CD4-positive, alpha-beta memory T cell (primary cell): ENCODE measurements around the gene CREBBP. TPM values are rescaled to one million over a fixed set of nuclear protein-coding genes. Genes with fewer than 3 reads are reported as not detected.
A peak's percentile ranks its signal among the peaks of the same experiment; 100 is the strongest.
"Not testable (repeated sequence)": the region's sequence is repeated elsewhere in the genome, so short reads cannot be mapped to it uniquely, and the experiment has no call there.

Experiments used
- CTCF ChIA-PET: fragments of 350-600 bp; sonication (Branson Sonifier 250); formaldehyde crosslinking; loops from one replicate; lab custom pipeline; 2021; ENCODE audit warnings: inconsistent platforms; ENCODE audit not compliant: partially characterized antibody; lab: Charles Lee
- POLR2A ChIA-PET: fragments of 350-600 bp; sonication (Branson Sonifier 250); formaldehyde crosslinking; loops from one replicate; lab custom pipeline; 2021; ENCODE audit not compliant: partially characterized antibody; lab: Charles Lee
- DNase-seq, 5 donors: peaks; one replicate each; pipeline versions ENCODE4 v3.0.0 to v3.0.0-alpha.2; 2020 to 2022; ENCODE audit warnings: mixed read lengths in 1 of 5
- H3K27ac ChIP-seq: one replicate; pipeline ENCODE4 v1.7.0; 2013; ENCODE audit warnings: low read depth, low read length
- H3K27me3 ChIP-seq: 2 replicates; pipeline ENCODE4 v1.7.0; 2013; ENCODE audit warnings: mild to moderate bottlenecking, low read length, moderate library complexity; ENCODE audit not compliant: insufficient read depth
- H3K36me3 ChIP-seq: 2 replicates; pipeline ENCODE4 v1.7.0; 2013; ENCODE audit warnings: mild to moderate bottlenecking, low read length, moderate library complexity; ENCODE audit not compliant: insufficient read depth
- H3K4me1 ChIP-seq: 2 replicates; pipeline ENCODE4 v1.7.0; 2013; ENCODE audit warnings: mild to moderate bottlenecking, low read length, moderate library complexity; ENCODE audit not compliant: insufficient read depth
- H3K4me3 ChIP-seq, 2 donors: one replicate each; pipeline ENCODE4 v1.7.0; 2013; ENCODE audit warnings: low read length in 2 of 2, mild to moderate bottlenecking in 1 of 2
- H3K9me3 ChIP-seq, 2 donors: one replicate each; pipeline ENCODE4 v1.7.0; 2013; ENCODE audit warnings: low read length in 2 of 2, control low read depth in 1 of 2; ENCODE audit not compliant: control insufficient read depth in 1 of 2
- H3K27ac Mint-ChIP-seq, 7 donors: one replicate each; pipeline ENCODE4 v1.8.0; 2020 to 2021; ENCODE audit warnings: mixed read lengths in 7 of 7, mild to moderate bottlenecking in 6 of 7, inconsistent platforms in 3 of 7, moderate library complexity in 3 of 7
- H3K27me3 Mint-ChIP-seq, 2 donors: one replicate each; pipeline ENCODE4 v1.8.0; 2020 to 2021; ENCODE audit warnings: mixed read lengths in 2 of 2
- H3K36me3 Mint-ChIP-seq, 2 donors: one replicate each; pipeline ENCODE4 v1.8.0; 2020 to 2021; ENCODE audit warnings: mixed read lengths in 2 of 2, inconsistent platforms in 1 of 2, mild to moderate bottlenecking in 1 of 2
- H3K4me1 Mint-ChIP-seq, 4 donors: one replicate each; pipeline ENCODE4 v1.8.0; 2020 to 2021; ENCODE audit warnings: mixed read lengths in 4 of 4, mild to moderate bottlenecking in 1 of 4
- H3K4me3 Mint-ChIP-seq, 8 donors: one replicate each; pipeline ENCODE4 v1.8.0; 2020 to 2021; ENCODE audit warnings: mixed read lengths in 8 of 8, mild to moderate bottlenecking in 7 of 8, moderate library complexity in 6 of 8, inconsistent platforms in 3 of 8
- H3K9me3 Mint-ChIP-seq, 8 donors: one replicate each; pipeline ENCODE4 v1.8.0; 2020 to 2021; ENCODE audit warnings: mixed read lengths in 8 of 8, mild to moderate bottlenecking in 5 of 8, inconsistent platforms in 3 of 8, moderate library complexity in 1 of 8
- intact Hi-C: fragments of 100-400 bp; cut with micrococcal nuclease; formaldehyde crosslinking; loops from one replicate; pipeline ENCODE4 v1.15.1; 2023
- polyA plus RNA-seq, 2 donors: library from polyadenylated mRNA; unstranded; fragments of 300-500 nt; fragmentation: Illumina TruSeq; gene quantifications; one replicate each; pipeline ENCODE4 v1.2.3, GENCODE V29; 2021
- total RNA-seq, 2 experiments: library from RNA; stranded (reverse); gene quantifications; one replicate each; pipeline ENCODE4 v1.2.3, GENCODE V29; 2021

Gene CREBBP
- total and polyA plus RNA-seq, 4 experiments from 2014 or later, result 0.60 to 133 (median 68.3) TPM

GRCh38 chr16:3912897-3913296 lies 32.4 kb upstream of the CREBBP start:
- CTCF ChIA-PET, result no interaction called here
- Mint-ChIP-seq H3K36me3 (no peaks in the 10 kb centered on the region), H3K4me1 (peaks cover 0 to 1% (median 0%) of the 10 kb centered on the region in 4 donors), H3K27me3 (no peaks in the 10 kb centered on the region), H3K4me3 (no peak overlapping the region), H3K9me3 (peaks cover 0 to 4% (median 0%) of the 10 kb centered on the region in 8 donors), H3K27ac (no peak overlapping the region)
- H3K27ac ChIP-seq, result no peak overlapping the region
- no peaks in the 10 kb centered on the region for H3K4me1 ChIP-seq
- no peak for DNase-seq
- no peaks in the 10 kb centered on the region for H3K27me3 ChIP-seq
- POLR2A ChIA-PET, result no interaction called here
- no peaks in the 10 kb centered on the region for H3K9me3 ChIP-seq
- H3K4me3 ChIP-seq, result no peak overlapping the region
- intact Hi-C loops, result no loop called here
- H3K36me3 ChIP-seq, result no peaks in the 10 kb centered on the region

- peaks cover 0 to 1% (median 0%) of the 10 kb centered on the region in 4 donors for H3K4me1 Mint-ChIP-seq
- no peak for DNase-seq
- intact Hi-C loops, result no loop called here
- peaks cover 0 to 4% (median 0%) of the 10 kb centered on the region in 8 donors for H3K9me3 Mint-ChIP-seq
- H3K4me3 Mint-ChIP-seq, result no peak overlapping the region
- CTCF ChIA-PET, result no interaction called here
- H3K4me3 ChIP-seq, result no peak overlapping the region
- H3K27ac Mint-ChIP-seq, result no peak overlapping the region
- H3K27me3 Mint-ChIP-seq, result no peaks in the 10 kb centered on the region
- H3K4me1 ChIP-seq, result no peaks in the 10 kb centered on the region
- H3K27me3 ChIP-seq, result no peaks in the 10 kb centered on the region
- H3K9me3 ChIP-seq, result no peaks in the 10 kb centered on the region
- H3K36me3 ChIP-seq, result no peaks in the 10 kb centered on the region
- H3K27ac ChIP-seq, result no peak overlapping the region
- POLR2A ChIA-PET, result no interaction called here
- no peaks in the 10 kb centered on the region for H3K36me3 Mint-ChIP-seq
Measured at GRCh38 chr16:3912373-3912772, 31.9 kb upstream of the CREBBP start.

GRCh38 chr16:3911741-3912140 lies 31.2 kb upstream of the CREBBP start:
- DNase-seq, H3K9me3 Mint-ChIP-seq, H3K9me3 ChIP-seq, H3K27me3 Mint-ChIP-seq, H3K36me3 Mint-ChIP-seq, H3K4me1 Mint-ChIP-seq, H3K27ac ChIP-seq, H3K4me1 ChIP-seq, intact Hi-C loops, CTCF ChIA-PET, H3K36me3 ChIP-seq, H3K27ac Mint-ChIP-seq, POLR2A ChIA-PET, H3K4me3 Mint-ChIP-seq, H3K27me3 ChIP-seq, H3K4me3 ChIP-seq: not testable (repeated sequence)

GRCh38 chr16:3909791-3910583 lies 29.5 kb upstream of the CREBBP start:
- Histone ChIP-seq H3K4me3 (no peak overlapping the region), H3K36me3 (no peaks in the 10 kb centered on the region), H3K4me1 (no peaks in the 10 kb centered on the region), H3K27ac (no peak overlapping the region), H3K27me3 (no peaks in the 10 kb centered on the region), H3K9me3 (no peaks in the 10 kb centered on the region)
- no peak overlapping the region for H3K4me3 Mint-ChIP-seq
- no peaks in the 10 kb centered on the region for H3K27me3 Mint-ChIP-seq
- ChIA-PET CTCF (no interaction called here), POLR2A (no interaction called here)
- H3K27ac Mint-ChIP-seq, result no peak overlapping the region
- DNase-seq, result no peak
- intact Hi-C loops, result no loop called here
- H3K4me1 Mint-ChIP-seq, result peaks cover 0 to 1% (median 0%) of the 10 kb centered on the region in 4 donors
- H3K36me3 Mint-ChIP-seq, result no peaks in the 10 kb centered on the region
- peaks cover 0 to 1% (median 0%) of the 10 kb centered on the region in 8 donors for H3K9me3 Mint-ChIP-seq

- peaks cover 0 to 1% (median 0%) of the 10 kb centered on the region in 8 donors for H3K9me3 Mint-ChIP-seq
- Histone ChIP-seq H3K36me3 (no peaks in the 10 kb centered on the region), H3K9me3 (no peaks in the 10 kb centered on the region), H3K4me1 (no peaks in the 10 kb centered on the region), H3K4me3 (no peak overlapping the region), H3K27me3 (no peaks in the 10 kb centered on the region), H3K27ac (no peak overlapping the region)
- ChIA-PET POLR2A (no interaction called here), CTCF (no interaction called here)
- H3K36me3 Mint-ChIP-seq, result no peaks in the 10 kb centered on the region
- H3K27me3 Mint-ChIP-seq, result no peaks in the 10 kb centered on the region
- intact Hi-C loops, result no loop called here
- no peak for DNase-seq
- H3K4me1 Mint-ChIP-seq, result peaks cover 0 to 1% (median 0%) of the 10 kb centered on the region in 4 donors
- H3K27ac Mint-ChIP-seq, result peak overlapping the region in 1 of 7 donors; percentile 37
- no peak overlapping the region for H3K4me3 Mint-ChIP-seq
Measured at GRCh38 chr16:3908951-3909437, 28.5 kb upstream of the CREBBP start.

GRCh38 chr16:3907586-3907985 lies 27.1 kb upstream of the CREBBP start:
- no peaks in the 10 kb centered on the region for H3K36me3 Mint-ChIP-seq
- ChIA-PET POLR2A (no interaction called here), CTCF (no interaction called here)
- intact Hi-C loops, result no loop called here
- H3K27me3 ChIP-seq, result no peaks in the 10 kb centered on the region
- H3K27ac Mint-ChIP-seq, result no peak overlapping the region
- no peak overlapping the region for H3K27ac ChIP-seq
- H3K4me1 ChIP-seq, result no peaks in the 10 kb centered on the region
- H3K4me3 Mint-ChIP-seq, result no peak overlapping the region
- no peaks in the 10 kb centered on the region for H3K27me3 Mint-ChIP-seq
- peaks cover 0 to 1% (median 0%) of the 10 kb centered on the region in 8 donors for H3K9me3 Mint-ChIP-seq
- DNase-seq, result no peak
- no peaks in the 10 kb centered on the region for H3K9me3 ChIP-seq
- H3K36me3 ChIP-seq, result no peaks in the 10 kb centered on the region
- H3K4me3 ChIP-seq, result no peak overlapping the region
- H3K4me1 Mint-ChIP-seq, result peaks cover 0 to 1% (median 0%) of the 10 kb centered on the region in 4 donors

GRCh38 chr16:3906363-3906762 lies 25.9 kb upstream of the CREBBP start:
- H3K36me3 Mint-ChIP-seq, result no peaks in the 10 kb centered on the region
- no peak for DNase-seq
- CTCF ChIA-PET, result no interaction called here
- Histone ChIP-seq H3K36me3 (no peaks in the 10 kb centered on the region), H3K4me1 (no peaks in the 10 kb centered on the region), H3K4me3 (no peak overlapping the region), H3K27ac (no peak overlapping the region), H3K9me3 (no peaks in the 10 kb centered on the region), H3K27me3 (no peaks in the 10 kb centered on the region)
- POLR2A ChIA-PET, result no interaction called here
- no peaks in the 10 kb centered on the region for H3K27me3 Mint-ChIP-seq
- peaks cover 0 to 1% (median 0%) of the 10 kb centered on the region in 8 donors for H3K9me3 Mint-ChIP-seq
- H3K4me1 Mint-ChIP-seq, result peaks cover 0 to 1% (median 0%) of the 10 kb centered on the region in 4 donors
- intact Hi-C loops, result no loop called here
- no peak overlapping the region for H3K4me3 Mint-ChIP-seq
- no peak overlapping the region for H3K27ac Mint-ChIP-seq
